GM12873 (cell line): ENCODE data around the gene ESR2.

ENCODE experiments used
- CTCF ChIP-seq: IDR thresholded peaks from 2 replicates; pipeline ENCODE4 v1.5.1; 2012; ENCODE audit warnings: low read depth, mild to moderate bottlenecking, moderate library complexity, low read length, control low read depth; ENCODE audit not compliant: insufficient read depth; ENCODE audit errors: missing control alignments

ESR2 gene

DNA sequence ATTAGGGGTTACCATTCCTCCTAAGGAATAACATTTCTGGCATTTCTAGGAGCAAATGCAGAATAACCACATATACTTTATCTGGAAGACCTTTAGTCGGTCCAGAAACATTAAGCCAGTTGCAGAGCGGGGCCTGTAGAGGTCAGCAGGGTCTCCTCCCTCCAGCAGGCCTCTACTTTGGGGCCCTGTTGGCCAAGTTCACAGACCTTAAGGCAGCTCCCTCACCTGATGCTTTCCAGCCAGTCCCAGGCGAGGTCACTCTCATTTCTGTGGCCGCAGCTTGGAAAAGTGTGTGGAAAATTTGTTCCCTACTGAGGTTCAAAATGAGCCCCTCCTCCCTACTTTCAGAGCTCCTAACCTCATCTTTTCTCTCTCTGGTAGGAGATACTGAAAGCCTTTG lies 74.1 kb downstream of the ESR2 start:
- no peak for TF ChIP-seq CTCF

- TF ChIP-seq CTCF, result no peak
These were observed 75.6 kb downstream of the ESR2 start for GRCh38 chr14:64218344-64219240.

GRCh38 chr14:64217834-64218233 lies 76.3 kb downstream of the ESR2 start:
- TF ChIP-seq CTCF, result no peak

- no peak for TF ChIP-seq CTCF
These were observed 76.9 kb downstream of the ESR2 start for GRCh38 chr14:64217308-64217707.

GRCh38 chr14:64215978-64216377 lies 78.2 kb downstream of the ESR2 start:
- no peak for TF ChIP-seq CTCF

GRCh38 chr14:64215274-64215673 lies 78.9 kb downstream of the ESR2 start:
- TF ChIP-seq CTCF, result no peak

- TF ChIP-seq CTCF, result no peak
These were observed 80.2 kb downstream of the ESR2 start for GRCh38 chr14:64213853-64214570.
